Sigmoid colon (tissue), 7 donors: ENCODE results near the gene MAP4K4. TPM values are rescaled to one million over a fixed set of nuclear protein-coding genes. Genes with fewer than 3 reads are reported as not detected.

Experiments used
- DNase-seq: peaks from one replicate; pipeline ENCODE4 v3.0.0-alpha.2; 2019
- H3K27ac ChIP-seq, 4 donors: fragments of 200-600 bp; sonication (generic); one replicate each; pipeline ENCODE4 v1.5.1; 2016 to 2019; ENCODE audit warnings: mild to moderate bottlenecking in 1 of 4
- H3K27me3 ChIP-seq, 3 donors: fragments of 200-600 bp; sonication (generic); one replicate each; pipeline ENCODE4 v1.5.1; 2019; ENCODE audit warnings: mild to moderate bottlenecking in 1 of 3
- H3K36me3 ChIP-seq, 4 donors: fragments of 200-600 bp; sonication (generic); one replicate each; pipeline ENCODE4 v1.5.1; 2016 to 2019
- H3K4me1 ChIP-seq, 4 donors: fragments of 200-600 bp; sonication (generic); one replicate each; pipeline ENCODE4 v1.5.1; 2017 to 2019
- H3K4me3 ChIP-seq, 4 donors: fragments of 200-600 bp; sonication (generic); one replicate each; pipeline ENCODE4 v1.5.1; 2017 to 2019; ENCODE audit warnings: mild to moderate bottlenecking in 2 of 4, moderate library complexity in 1 of 4
- H3K9me3 ChIP-seq, 4 donors: fragments of 200-600 bp in 3 of 4; sonication (generic) in 3 of 4; one replicate each; pipeline versions ENCODE4 v1.5.1 to v1.6.1; 2013 to 2019
- EP300 ChIP-seq, 4 donors: sonication (generic); formaldehyde crosslinking; IDR thresholded peaks; one replicate each; pipeline ENCODE4 v1.6.1; 2017; ENCODE audit warnings: antibody characterized with exemption in 4 of 4
- POLR2A ChIP-seq, 2 donors: fragments of 450-650 bp; IDR thresholded peaks; one replicate each; pipeline ENCODE4 v1.6.1; 2016; ENCODE audit warnings: antibody characterized with exemption in 2 of 2, mild to moderate bottlenecking in 2 of 2, moderate library complexity in 2 of 2
- POLR2AphosphoS5 ChIP-seq, 4 donors: sonication (generic); formaldehyde crosslinking; IDR thresholded peaks; one replicate each; pipeline ENCODE4 v1.6.1; 2017; ENCODE audit warnings: antibody characterized with exemption in 4 of 4
- WGBS, 2 donors: extraction: QIAGEN DNeasy Blood & Tissue Kit; methylation state at CpG; one replicate each; pipeline ENCODE4 v1.1.7; 2013; 5-methylcytosine and 5-hydroxymethylcytosine counted together
- intact Hi-C: fragments of 100-400 bp; cut with DNase I; formaldehyde crosslinking; loops from one replicate; pipeline ENCODE4 v1.15.1; 2023
- polyA plus RNA-seq, 3 donors: library from polyadenylated mRNA; stranded (reverse); fragments of 200-250 nt; gene quantifications; one replicate each; pipeline ENCODE4 v1.2.3, GENCODE V29; 2013
- total RNA-seq, 4 donors: library from RNA; depleted of rRNA; stranded (reverse); fragments of >200 nt; gene quantifications; one replicate each; pipeline ENCODE4 v1.1.0, GENCODE V29; 2016
- TF ChIP-seq, protein P1 (sequence below), 4 experiments: fragments of 450-650 bp in 3 of 4; fragments of 200-600 bp in 1 of 4; IDR thresholded peaks; one replicate each; pipeline ENCODE4 v1.5.1; 2016 to 2019; ENCODE audit warnings: antibody characterized with exemption in 4 of 4, mild to moderate bottlenecking in 3 of 4, moderate library complexity in 2 of 4
- donor health status: healthy with polysubstance abuse.
- donor health status: Bipolar disorder and iron deficiency.
- donor health status: healthy.

The MAP4K4 gene
- total and polyA plus RNA-seq, 7 donors = 8.8 to 62.9 (median 37.2) TPM

DNA sequence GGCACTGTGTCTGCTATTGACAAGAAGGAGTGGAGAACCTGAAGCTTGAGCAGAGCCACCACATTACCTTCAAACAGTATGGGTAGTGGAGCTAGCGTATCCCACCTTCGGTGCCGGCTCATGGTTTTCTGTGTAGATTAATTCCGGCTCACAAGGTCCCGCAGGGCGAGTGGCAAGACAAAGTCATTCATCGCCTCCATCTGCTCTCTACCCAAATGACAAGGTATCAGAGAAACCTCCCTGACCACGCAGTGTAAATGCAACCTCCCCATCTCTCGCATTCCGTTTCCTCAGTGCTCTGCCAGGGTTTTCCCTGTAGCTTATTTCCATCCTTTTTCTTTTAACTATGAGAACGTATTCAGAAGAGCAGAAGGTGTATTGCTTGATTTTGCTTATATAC is 79.8 kb downstream of the MAP4K4 start:
- Histone ChIP-seq H3K36me3 (no peaks in the 10 kb centered on the region), H3K27me3 (no peaks in the 10 kb centered on the region), H3K4me1 (peaks cover 0 to 83% (median 56%) of the 10 kb centered on the region in 4 donors), H3K9me3 (no peaks in the 10 kb centered on the region), H3K27ac (no peak overlapping the region), H3K4me3 (no peak overlapping the region)
- intact Hi-C loops = no loop called here
- no peak for TF ChIP-seq POLR2AphosphoS5 (IDR thresholded peaks at IDR 0.05)
- TF ChIP-seq, protein P1, sequence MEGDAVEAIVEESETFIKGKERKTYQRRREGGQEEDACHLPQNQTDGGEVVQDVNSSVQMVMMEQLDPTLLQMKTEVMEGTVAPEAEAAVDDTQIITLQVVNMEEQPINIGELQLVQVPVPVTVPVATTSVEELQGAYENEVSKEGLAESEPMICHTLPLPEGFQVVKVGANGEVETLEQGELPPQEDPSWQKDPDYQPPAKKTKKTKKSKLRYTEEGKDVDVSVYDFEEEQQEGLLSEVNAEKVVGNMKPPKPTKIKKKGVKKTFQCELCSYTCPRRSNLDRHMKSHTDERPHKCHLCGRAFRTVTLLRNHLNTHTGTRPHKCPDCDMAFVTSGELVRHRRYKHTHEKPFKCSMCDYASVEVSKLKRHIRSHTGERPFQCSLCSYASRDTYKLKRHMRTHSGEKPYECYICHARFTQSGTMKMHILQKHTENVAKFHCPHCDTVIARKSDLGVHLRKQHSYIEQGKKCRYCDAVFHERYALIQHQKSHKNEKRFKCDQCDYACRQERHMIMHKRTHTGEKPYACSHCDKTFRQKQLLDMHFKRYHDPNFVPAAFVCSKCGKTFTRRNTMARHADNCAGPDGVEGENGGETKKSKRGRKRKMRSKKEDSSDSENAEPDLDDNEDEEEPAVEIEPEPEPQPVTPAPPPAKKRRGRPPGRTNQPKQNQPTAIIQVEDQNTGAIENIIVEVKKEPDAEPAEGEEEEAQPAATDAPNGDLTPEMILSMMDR (IDR thresholded peaks at IDR 0.05) = no peak
- no peak for TF ChIP-seq POLR2A (IDR thresholded peaks at IDR 0.05)
- TF ChIP-seq EP300 (IDR thresholded peaks at IDR 0.05) = no peak
- 96 to 97% methylated on average over 11 of the region's 11 CpGs for whole genome bisulfite sequencing, 2 donors
- DNase-seq = no peak

GRCh38 chr2:101778102-101778501 is 80.6 kb downstream of the MAP4K4 start:
- Histone ChIP-seq H3K9me3 (no peaks in the 10 kb centered on the region), H3K36me3 (no peaks in the 10 kb centered on the region), H3K27me3 (no peaks in the 10 kb centered on the region), H3K4me3 (no peak overlapping the region), H3K27ac (no peak overlapping the region), H3K4me1 (peaks cover 0 to 88% (median 53%) of the 10 kb centered on the region in 4 donors)
- intact Hi-C loops = no loop called here
- DNase-seq = no peak
- 95 to 99% methylated on average over 6 of the region's 6 CpGs for WGBS, 2 donors
- TF ChIP-seq EP300 (IDR thresholded peaks at IDR 0.05) = no peak
- TF ChIP-seq POLR2A (IDR thresholded peaks at IDR 0.05) = no peak
- TF ChIP-seq, protein P1 (IDR thresholded peaks at IDR 0.05) = no peak
- TF ChIP-seq POLR2AphosphoS5 (IDR thresholded peaks at IDR 0.05) = no peak

- DNase-seq = no peak
- no peak overlapping the region for H3K4me3 ChIP-seq
- WGBS, 2 donors = 24 to 66% methylated on average over 1 of the region's 1 CpG
- no peak overlapping the region for H3K27ac ChIP-seq
- no peaks in the 10 kb centered on the region for H3K9me3 ChIP-seq
- TF ChIP-seq EP300 (IDR thresholded peaks at IDR 0.05) = no peak
- TF ChIP-seq, protein P1 (IDR thresholded peaks at IDR 0.05) = no peak
- TF ChIP-seq POLR2AphosphoS5 (IDR thresholded peaks at IDR 0.05) = no peak
- TF ChIP-seq POLR2A (IDR thresholded peaks at IDR 0.05) = no peak
- no peaks in the 10 kb centered on the region for H3K36me3 ChIP-seq
- no peaks in the 10 kb centered on the region for H3K27me3 ChIP-seq
- intact Hi-C loops = no loop called here
- peaks cover 0 to 84% (median 51%) of the 10 kb centered on the region in 4 donors for H3K4me1 ChIP-seq
Observed at GRCh38 chr2:101779190-101779589, 81.7 kb downstream of the MAP4K4 start.

- intact Hi-C loops = no loop called here
- 70 to 83% methylated on average over 3 of the region's 3 CpGs for WGBS, 2 donors
- H3K4me1 ChIP-seq = peaks cover 0 to 80% (median 51%) of the 10 kb centered on the region in 4 donors
Observed at GRCh38 chr2:101779656-101780055, 82.1 kb downstream of the MAP4K4 start.

More at GRCh38 chr2:101779656-101780055, 82.1 kb downstream of the MAP4K4 start:
- no peak overlapping the region for H3K27ac ChIP-seq
- no peak overlapping the region for H3K4me3 ChIP-seq
- TF ChIP-seq, protein P1 (IDR thresholded peaks at IDR 0.05) = no peak
- TF ChIP-seq EP300 (IDR thresholded peaks at IDR 0.05) = no peak
- TF ChIP-seq POLR2AphosphoS5 (IDR thresholded peaks at IDR 0.05) = no peak
- no peak for TF ChIP-seq POLR2A (IDR thresholded peaks at IDR 0.05)
- H3K27me3 ChIP-seq = no peaks in the 10 kb centered on the region
- H3K9me3 ChIP-seq = no peaks in the 10 kb centered on the region
- no peaks in the 10 kb centered on the region for H3K36me3 ChIP-seq
- DNase-seq = no peak
